Amniotic epithelial cell (primary cell): Measurements from ENCODE around the gene MRAP.

Source experiments
- DNase-seq: peaks from one replicate; pipeline ENCODE4 v3.0.0-alpha.2; 2010; ENCODE audit warnings: low read depth

MRAP gene

DNA sequence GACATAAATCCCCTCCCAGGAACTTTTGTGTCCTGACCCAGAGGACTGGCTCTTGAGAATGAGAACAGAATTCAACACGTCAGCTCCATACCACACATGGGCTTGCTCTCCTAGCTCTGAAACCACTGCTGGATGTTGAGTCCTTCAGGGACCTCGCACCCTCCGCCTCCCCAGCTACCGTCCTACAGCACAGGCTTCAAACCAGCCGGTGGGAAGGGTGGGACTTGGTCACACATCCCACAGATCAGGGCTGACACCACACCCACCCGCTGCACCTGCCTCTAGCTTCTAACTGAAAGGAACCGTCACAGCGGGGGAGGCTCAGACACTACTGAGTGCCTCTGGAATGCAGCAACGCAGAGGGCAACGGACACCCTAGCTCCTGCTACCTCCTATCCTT is 24.0 kb downstream of the MRAP start:
- no peak for DNase-seq

DNA sequence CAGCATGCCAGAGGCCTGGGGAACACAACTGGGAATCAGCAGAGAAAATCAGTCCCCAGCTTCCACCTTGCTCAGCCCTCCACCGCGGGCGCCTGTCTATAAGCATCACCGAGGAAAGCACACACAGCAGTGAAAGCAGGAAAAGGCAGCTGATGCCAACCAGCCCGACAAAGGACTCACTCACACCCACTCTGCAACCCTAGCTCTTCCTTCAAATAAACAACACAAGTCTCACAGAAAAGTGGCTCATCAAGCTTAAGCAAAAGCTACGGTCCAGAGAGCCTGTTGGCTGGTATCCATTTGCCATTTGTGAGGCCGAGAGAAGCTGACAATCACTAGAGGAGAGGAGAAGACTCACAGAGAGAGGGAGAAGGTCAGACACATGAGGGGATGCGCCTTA is 27.1 kb downstream of the MRAP start:
- DNase-seq, result no peak

DNA sequence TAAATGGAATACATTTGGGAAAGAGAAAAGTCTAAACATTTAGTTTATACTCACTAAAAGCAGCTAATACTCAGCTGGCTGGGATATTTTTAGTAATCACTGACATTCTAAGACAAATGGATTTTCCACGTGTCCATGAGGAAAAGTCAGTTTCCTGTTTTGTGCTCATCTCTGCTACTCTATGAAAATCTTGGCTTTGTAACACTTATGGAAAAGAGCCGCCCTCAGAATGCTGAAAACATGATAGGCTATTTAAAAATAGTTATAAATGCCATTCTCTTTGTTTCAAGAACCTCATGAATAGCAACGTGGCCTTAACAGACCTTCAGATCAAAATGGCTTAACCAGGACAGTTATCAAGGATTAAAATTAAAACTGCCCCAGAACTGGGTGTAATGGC is 29.9 kb downstream of the MRAP start:
- peak; percentile 40 for DNase-seq

DNA sequence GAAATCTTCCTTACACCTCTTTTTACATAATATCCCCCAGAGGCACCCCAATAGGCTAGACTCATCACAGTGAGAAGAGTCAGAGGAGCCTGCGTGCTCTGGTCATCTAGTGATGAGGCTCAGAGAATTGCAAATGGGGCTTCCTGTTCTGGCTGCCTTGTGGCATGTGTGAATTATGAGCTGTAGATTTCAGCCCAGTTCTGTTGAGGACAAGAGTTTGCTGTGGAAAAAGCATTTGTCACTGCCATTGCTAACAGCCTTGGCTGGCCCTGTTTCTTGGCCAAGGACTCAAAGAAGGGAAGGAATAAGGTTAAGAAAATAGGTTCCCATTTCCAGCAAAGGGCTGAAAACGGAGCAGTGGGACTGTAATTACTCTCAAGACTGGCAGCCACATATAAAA is 30.7 kb downstream of the MRAP start:
- DNase-seq, result peak; percentile 66

DNA sequence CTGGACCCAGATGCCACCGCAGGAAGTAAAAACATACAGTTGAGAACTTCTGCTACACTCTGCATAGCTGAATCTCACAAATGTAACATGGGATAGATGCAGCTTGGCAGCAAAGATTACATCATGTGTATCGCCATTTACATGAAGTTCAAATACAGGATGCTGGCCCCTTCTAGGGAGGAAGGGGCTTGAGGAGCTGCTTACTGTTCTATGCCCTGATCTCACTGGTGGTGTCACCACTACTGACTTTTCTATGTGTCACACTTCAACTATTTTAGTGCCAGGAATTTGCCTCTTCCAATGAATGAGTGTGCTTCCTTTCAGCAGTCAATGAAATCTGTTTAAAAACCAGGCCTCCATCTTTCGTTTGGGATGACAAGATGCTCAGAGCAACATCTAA is 31.1 kb downstream of the MRAP start:
- no peak for DNase-seq

DNA sequence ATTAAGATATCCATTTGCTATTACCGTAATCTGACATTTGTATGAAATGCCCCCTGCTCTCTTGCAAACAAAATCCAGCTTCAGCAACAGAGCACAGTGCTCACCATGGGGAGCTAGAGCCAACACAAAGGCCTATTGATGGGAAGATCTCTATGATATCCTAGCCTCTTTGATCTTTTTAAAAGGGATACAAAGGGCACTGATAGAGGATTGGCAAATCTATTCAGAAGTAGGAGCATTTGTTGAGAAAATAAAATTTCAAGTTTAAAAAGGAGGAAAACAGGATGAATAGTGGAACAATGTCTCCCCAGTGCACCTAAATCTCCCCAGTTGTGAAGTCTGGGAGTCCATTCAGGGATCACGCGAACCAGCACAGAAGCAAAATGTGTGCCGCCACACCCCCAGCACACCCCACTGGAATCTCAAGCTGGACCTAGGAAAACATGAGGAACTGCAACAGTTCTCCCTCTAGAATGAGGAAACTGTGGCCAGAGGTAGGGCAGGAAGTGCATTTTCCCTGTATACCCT is 32.2 kb downstream of the MRAP start:
- no peak for DNase-seq

DNA sequence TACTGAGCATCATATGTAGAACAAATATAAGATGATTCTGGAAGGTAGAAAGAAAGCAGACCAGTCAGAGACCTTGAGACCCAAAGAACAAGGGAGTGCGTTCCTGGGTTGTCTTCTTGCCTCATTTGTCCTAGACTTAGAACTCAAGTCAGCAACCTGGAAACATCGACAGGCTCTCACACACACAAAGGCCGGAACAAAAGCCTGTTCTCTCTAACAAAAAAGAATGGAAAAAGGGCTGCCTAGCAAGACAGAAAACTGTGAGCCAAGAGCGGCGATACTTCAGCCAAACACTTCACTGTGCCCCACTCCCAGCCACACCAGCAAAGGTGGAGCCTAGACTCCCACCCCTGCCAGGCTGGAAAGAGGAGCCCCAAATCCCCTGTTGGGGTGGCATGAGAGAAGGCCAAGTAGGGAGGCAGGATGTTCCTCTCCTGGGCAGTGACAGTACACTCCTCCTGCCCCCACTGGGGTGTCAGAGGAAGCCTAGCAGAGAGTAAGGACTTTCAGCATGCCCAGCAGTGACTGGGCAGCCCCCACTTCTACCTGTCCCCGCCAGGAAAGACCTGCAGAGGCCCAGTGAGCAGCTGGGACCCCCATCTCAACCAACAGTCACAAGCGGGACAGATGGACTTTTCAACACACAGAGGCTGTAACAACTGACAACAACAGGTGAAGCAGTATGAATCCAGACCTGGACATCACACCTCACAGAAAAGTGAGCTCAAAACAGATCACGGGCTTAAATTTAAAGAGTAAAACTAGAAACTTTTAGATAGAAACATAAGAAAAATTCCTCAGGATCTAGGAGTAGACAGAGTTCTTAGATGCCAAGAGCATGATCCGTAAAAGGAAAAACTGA is 33.0 kb downstream of the MRAP start:
- DNase-seq, result no peak

DNA sequence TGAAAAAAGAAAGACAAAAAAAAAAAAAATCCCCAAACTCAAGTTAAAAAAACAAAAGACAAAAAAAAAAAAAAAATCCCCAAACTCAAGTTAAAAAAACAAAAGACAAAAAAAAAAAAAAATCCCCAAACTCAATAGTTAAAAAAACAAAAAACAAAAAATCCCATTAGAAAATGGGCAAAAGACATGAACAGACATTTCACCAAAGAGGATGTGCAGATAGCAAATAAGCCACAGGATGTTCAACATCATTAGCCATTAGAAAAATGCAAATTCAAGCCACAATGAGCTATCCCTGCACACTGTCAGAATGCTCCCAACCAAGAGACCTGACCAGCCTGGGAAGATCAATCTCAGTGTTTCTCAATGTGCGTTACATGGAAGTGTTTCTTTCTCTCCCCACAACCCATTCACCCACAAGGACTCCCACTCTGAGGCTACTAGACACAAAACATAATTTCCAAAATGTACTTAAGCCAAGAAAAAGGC is 33.9 kb downstream of the MRAP start:
- peak; percentile 24 for DNase-seq

DNA sequence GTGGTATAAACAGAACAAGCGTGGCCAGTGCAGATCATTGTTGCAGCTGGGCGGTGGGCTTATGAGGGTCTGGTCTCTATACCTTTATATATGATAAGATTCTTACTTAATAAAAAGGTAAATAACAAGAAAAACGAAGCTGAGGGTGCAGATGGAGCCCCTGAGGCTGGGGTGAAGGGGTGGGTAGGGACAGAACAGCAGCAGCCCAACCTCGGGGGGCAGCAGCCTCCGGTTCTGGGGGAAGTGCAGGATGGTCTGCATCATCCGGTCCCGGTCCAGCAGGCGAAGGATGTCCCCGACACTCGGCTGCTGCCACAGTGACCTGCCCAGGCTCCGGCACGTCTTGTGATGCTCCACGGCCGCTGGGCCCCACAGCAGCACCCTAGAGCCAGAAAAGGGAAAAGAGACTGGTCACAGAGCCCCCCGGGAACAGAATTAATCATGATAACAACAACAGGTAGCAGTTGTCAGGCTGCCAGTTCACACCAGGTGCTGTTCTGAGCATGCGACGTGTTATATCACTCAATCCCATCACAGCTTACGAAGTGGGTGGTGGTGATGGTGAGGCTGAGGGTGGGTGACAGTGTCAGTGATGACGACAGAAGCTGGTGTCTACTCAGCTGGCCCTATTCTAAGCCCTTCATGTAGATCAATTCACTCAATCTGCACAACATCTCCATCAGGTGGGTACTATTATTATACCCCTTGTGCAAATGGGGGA is 35.5 kb downstream of the MRAP start:
- DNase-seq, result no peak

DNA sequence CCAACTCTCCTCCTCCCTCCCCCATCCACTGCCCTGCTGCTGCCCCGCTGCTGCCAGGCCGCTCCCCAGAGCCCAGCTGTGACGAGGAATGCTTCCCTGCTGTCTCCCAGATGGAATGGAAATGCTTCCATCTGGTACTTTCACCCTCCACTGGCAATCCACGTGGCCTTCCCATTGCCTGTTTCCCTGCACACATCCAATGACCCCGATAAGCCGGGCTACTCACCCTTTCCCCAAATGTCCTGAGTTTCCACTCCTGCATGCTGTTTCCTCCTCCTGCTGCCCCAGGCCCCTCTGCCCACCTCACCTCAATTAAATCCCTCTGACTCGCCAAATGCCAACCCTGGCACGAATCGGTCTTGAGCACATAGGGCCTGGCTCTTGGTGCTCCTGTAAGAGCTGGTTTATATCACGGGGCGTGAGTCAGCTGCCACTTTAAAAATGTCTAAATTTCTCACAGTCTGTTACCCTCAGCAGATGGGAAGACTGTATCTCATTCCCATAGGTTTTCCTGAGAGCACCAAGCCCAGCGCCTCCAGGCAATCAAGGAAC is 36.4 kb downstream of the MRAP start:
- DNase-seq, result peak; percentile 58

DNA sequence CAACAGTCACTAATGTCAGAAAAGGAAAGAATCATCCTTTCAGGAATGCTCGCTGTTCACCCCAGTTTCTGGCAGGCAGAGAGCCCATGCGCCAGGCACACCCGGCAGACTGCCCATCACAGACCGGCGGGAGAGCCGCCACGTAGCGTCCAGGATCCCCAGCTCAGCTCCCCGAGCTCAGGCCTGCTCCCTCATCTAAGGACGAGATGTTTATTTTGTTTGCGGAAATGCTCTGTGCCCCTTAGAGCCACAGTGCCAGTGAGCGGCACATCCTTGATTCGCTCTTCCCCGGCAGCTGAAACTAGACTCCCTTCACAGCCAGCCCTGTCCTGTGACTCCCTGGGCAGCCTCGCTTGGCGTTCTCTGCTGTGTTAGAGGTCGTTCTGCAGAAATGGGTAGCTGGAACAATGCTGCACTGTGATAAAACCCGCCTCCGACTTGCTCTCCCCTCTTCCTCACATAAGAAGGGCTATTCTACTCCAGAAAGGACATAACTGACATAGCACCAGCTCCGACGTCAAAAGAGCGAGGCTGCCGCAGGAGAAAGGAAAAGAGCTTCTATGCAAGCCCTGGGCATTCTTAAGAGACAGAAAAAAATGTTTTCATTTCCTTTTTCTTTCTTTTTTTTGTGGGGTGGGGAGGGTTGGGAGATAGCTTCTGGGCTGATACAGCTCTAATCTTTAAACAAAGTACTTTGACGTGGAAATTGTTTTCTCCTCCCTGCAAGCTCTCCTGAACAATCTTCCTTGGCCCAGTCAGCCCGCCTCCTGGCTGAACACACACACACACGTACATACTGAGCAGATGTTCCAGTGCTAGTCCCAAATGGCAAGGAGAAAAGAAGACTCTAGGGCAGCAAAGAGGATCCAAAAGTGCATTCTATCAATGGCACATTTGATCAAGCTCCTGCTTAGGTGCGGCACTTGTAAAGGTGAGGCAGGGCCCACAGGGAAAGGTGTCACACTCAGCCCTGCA is 37.2 kb downstream of the MRAP start:
- DNase-seq, result peak; percentile 37

DNA sequence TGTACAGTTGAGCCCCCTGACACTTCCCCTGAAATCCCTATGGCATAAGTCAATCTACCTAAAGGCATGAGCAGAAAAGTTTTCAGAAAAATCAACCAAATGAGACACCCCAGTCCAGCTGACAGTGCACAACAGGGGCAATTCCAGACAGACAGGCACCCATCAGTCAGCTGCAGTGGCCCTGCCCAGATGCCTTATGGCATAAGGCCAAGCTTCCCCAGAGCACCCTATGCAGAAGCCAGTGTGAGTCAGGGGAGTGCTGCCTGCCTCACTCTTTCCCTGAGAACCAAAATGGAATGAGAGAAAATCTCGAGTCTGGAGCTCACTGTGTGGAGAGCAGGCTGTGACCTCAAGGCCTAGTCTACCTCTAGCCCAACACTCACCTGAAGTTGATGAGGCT is 38.1 kb downstream of the MRAP start:
- DNase-seq, result peak; percentile 63

DNA sequence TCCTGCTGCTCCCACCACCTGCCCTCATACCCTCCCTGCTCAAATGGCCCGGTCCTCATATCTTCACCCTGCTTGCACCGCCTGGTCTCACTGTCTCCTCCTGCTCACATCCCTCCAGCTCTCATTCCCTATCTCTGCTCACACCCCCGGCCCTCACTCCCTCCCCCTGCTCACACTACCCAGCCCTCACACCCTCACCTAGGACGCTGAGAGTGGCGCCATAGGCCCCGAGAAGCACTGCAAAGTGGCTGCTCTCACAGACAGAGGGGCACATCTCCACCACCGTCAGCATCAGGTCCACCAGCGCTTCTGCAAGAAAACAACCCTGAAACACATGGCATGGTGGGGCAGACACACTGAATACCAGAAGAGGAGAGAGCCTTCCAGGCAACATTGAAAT is 38.6 kb downstream of the MRAP start:
- no peak for DNase-seq

DNA sequence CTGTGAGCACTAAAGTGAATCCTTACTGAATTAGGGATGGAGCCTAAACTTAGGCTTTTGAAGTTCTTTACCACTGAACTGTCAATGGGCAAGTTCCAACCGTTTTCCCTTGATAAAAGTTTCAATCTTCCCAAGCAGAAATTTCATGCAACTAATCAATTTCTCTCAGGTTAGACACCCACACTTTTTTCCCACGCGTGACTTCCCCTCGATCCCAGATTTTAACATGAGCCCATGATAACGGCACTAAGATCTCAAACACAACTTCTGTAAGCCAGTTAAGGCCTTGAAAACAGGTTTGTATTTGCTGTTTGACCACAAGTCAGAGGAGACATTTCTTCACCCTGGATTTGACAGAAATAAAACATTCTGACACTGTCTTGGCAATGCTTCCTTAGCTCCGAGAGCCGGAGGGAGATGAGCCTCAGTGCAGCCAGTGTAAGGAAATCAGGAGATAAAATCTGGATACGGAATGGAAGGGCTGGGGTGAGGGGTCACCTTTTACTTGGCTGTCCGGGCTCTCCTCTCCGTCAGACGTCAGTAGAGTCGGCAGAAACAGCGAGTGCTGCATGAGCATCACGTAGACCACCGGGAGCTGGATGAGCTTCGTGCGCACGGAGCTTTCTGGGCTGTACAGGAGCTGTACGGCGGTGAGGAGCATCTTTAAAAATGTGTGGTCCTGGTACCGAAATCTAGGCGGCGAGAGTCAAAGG is 39.7 kb downstream of the MRAP start:
- DNase-seq, result peak; percentile 61

DNA sequence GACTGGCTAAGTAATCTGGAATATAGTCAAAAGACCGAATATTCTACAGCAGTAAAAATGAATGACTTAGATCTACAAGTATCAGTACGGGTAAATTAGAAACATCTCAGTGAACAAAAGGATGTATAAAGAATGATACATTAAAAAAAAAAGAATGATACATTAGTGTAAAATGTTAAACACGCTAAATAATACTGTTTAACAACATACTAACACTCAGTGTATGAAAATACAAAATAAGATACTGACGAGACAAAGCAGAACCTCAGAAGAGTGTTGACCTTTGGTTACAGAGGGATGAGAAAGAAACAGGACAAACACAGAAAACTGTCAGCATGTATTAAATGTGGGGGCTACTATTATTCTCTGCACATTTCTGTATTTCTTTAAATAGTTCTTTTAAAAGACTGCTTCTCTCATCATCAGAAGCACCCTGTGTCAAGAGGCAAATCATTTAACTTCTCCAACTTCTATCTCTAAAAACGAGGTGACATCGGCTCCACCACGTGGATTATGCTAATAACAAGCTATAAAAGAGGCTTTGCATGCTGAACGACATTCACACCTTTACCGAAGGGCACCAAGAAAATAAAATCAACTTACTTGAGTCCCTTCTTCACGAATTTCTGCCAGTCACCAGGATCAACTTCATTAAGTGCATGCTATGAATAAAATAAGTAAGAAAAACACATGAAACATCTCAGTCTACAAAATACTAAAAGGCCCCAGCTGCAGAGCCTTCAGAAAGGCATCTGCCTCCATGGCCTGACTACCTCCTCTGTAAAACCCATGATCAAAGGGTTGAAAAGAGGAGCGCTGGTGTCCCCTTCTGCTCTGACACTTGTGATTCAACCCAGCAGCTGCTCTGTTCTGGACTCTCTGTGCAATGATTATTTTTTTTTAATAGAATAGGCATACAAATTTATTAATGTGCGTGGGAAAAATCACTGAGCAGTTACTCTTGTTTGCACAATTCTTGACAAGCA is 42.5 kb downstream of the MRAP start:
- DNase-seq, result no peak

DNA sequence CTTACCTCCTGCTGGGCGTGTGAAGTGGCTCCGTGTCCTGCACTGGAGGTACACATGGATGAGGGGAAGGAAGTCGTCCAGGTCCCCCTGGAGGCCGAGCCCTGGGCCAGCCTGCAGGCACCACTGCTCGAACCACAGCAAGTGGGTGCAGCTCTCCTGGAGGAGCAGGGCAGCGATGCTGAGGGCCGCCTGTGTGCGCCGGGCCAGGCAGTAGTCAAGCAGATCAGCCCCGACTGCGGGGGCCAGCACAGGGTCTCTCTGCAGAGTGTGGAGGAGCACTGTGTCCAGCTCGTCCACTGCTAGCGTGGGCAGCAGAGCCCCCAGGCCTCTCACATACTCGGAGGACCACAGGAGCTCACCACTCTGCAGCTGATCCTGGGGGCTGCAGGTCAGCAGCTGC is 48.3 kb downstream of the MRAP start:
- no peak for DNase-seq

DNA sequence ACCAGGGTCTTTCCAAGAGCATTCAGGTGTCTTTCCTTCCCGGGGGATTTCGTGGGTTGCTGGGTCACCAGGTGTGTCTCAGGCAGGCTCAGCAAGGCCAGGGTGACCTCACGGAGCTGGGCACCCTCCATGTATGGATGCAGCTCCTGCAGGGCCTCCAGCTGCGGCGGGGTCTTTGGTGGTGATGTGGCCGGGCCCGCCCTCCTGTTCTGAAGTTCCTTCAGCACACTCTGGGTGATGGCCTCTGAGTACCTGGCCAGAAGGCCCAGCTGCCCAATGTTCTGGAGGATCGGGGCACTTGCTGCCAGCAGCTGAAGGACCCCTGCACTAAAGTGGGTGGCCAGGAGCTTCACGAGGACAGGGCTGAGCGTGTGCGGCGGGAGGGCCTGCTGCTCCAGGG is 48.7 kb downstream of the MRAP start:
- no peak for DNase-seq

DNA sequence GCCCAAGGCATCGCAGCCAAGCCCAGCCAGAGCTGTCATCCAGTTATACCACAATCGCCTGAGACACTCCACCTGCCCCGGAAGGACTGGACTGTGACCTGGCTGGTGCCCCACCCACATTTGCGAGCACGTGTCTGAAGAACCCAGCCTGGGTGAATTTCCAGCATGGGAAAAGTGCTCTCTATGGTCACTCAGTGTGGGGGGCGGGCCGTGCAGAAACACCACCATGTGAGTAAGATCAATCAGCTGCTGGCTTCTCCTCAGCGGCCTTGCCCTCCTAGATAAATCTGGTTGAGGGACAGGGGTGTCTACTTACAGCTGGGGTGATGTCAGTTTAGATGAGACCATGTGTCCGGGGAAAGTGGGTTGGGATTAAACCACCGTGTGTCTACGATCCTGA is 49.3 kb downstream of the MRAP start:
- no peak for DNase-seq

DNA sequence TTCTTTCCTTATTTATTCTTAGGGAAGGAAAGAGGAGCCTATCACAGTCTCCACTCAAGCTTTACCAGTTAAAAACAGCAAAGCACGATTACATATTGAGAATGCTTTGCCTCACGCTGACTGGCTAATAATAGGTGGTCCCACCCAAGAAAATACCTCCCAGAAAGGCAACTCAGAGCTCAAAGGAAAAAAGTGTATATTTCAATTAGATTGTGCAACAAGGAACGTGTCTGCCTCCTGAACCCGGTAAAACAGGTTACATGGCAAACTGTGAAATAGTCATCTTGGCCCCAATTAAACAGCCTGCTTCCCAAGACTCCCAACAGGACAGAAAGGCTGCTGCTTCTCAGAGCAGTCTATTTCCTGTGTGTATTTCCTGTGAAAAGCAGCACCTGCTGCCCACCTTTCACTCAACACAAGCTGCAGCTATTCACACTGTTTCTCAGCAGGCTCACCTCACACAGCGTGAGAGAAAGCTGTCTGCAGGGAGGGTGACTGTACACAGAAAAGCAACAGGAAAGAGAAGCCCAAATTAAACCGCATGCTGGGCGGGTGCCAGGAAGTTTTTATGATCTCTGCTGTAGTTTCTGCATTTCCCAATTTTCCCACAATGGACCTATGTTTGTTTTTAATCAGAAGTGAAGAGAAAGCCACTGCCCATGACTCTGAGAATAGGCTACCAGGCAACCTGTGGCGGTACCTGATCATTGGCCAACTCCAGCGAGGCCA is 50.1 kb downstream of the MRAP start:
- DNase-seq, result no peak
